ENCODE data around the gene ABCD1.

Gene ABCD1

DNA sequence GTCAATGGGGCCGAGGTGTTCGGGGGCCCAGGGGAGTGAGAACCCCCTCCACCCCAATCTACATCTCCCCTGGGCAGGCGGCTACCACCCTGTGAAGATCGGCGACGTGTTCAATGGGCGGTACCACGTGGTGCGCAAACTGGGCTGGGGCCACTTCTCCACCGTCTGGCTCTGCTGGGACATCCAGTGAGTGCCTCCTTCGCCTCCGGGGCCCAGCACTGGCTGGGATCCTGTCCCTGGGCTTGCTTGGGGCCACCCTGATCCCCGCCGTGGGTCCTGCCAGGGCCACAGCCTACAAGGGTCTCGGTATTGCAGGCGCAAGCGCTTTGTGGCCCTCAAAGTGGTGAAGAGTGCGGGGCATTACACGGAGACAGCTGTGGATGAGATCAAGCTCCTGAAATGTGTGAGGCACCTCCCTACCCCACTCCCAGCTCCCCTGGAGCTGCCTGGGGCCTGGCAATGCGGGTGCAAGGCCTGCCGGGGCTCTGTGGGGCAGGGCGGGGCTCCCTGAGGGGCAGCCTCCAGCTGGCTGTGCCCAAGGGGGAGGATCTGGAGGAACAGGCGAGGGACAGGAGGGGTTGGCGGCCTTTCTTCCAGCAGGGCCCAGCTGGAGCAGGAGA is 56.9 kb downstream of the ABCD1 start:
- DNase-seq (ENCODE audit: extremely low read depth, insufficient read length), result no peak
- H3K36me3 ChIP-seq (ENCODE audit: control insufficient read depth, insufficient read depth, low read length), result no peaks in the 10 kb centered on the region
- TF ChIP-seq CTCF (IDR thresholded peaks at IDR 0.05; ENCODE audit: insufficient read depth, low read length, poor library complexity, severe bottlenecking), result no peak
- H3K4me3 ChIP-seq (replicated peaks; ENCODE audit: low read depth, low read length), result no peak overlapping the region
- no peaks in the 10 kb centered on the region; the same call in 1 of the 2 replicates for H3K27me3 ChIP-seq (replicated peaks; ENCODE audit: control insufficient read depth, insufficient read depth, low read length)

- TF ChIP-seq CTCF (IDR thresholded peaks at IDR 0.05; ENCODE audit: insufficient read depth, low read length, poor library complexity, severe bottlenecking), result no peak
- H3K4me3 ChIP-seq (replicated peaks; ENCODE audit: low read depth, low read length), result no peak overlapping the region
- no peaks in the 10 kb centered on the region; the same call in none of the 2 replicates for H3K36me3 ChIP-seq (ENCODE audit: control insufficient read depth, insufficient read depth, low read length)
- DNase-seq (ENCODE audit: extremely low read depth, insufficient read length), result no peak
- no peaks in the 10 kb centered on the region for H3K27me3 ChIP-seq (replicated peaks; ENCODE audit: control insufficient read depth, insufficient read depth, low read length)
Measured at GRCh38 chrX:153782313-153782712, 57.7 kb downstream of the ABCD1 start.

- no peak for TF ChIP-seq CTCF (IDR thresholded peaks at IDR 0.05; ENCODE audit: insufficient read depth, low read length, poor library complexity, severe bottlenecking)
- DNase-seq (ENCODE audit: extremely low read depth, insufficient read length), result no peak
- no peak overlapping the region for H3K4me3 ChIP-seq (replicated peaks; ENCODE audit: low read depth, low read length)
- no peaks in the 10 kb centered on the region; the same call in none of the 2 replicates for H3K36me3 ChIP-seq (ENCODE audit: control insufficient read depth, insufficient read depth, low read length)
- H3K27me3 ChIP-seq (replicated peaks; ENCODE audit: control insufficient read depth, insufficient read depth, low read length), result no peaks in the 10 kb centered on the region
Measured at GRCh38 chrX:153782871-153783270, 58.2 kb downstream of the ABCD1 start.

DNA sequence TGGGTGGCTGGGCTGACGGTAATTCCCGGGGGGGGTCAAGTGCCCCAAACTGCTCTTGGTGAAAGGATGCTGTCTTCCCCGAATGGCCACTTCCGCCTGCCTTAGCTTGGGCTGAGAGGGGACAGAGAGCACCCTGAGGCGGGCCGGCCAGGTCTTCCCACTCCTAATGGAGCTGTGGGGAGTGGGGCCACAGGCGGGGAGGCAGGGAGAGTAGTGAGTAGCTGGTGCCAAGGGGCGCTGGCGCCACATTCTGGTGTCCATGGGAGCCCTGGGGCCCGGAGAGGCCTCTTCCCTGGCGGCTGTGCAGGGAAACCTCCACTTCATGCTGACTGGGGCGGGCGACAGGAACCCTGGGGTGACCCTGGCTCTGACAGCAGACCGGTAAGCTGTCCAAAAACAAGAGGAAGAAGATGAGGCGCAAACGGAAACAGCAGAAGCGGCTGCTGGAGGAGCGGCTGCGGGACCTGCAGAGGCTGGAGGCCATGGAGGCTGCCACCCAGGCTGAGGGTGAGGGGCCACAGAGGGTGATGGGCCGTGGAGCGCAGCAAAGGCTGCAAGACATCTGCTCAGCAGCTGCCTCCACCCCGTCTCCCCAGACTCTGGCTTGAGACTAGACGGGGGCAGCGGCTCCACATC is 58.8 kb downstream of the ABCD1 start:
- Histone ChIP-seq H3K36me3 (ENCODE audit: control insufficient read depth, insufficient read depth, low read length) (no peaks in the 10 kb centered on the region; the same call in none of the 2 replicates), H3K4me3 (replicated peaks; ENCODE audit: low read depth, low read length) (no peak overlapping the region), H3K27me3 (replicated peaks; ENCODE audit: control insufficient read depth, insufficient read depth, low read length) (no peaks in the 10 kb centered on the region)
- DNase-seq (ENCODE audit: extremely low read depth, insufficient read length), result no peak
- TF ChIP-seq CTCF (IDR thresholded peaks at IDR 0.05; ENCODE audit: insufficient read depth, low read length, poor library complexity, severe bottlenecking), result no peak

- no peak for TF ChIP-seq CTCF (IDR thresholded peaks at IDR 0.05; ENCODE audit: insufficient read depth, low read length, poor library complexity, severe bottlenecking)
- Histone ChIP-seq H3K4me3 (replicated peaks; ENCODE audit: low read depth, low read length) (no peak overlapping the region), H3K36me3 (ENCODE audit: control insufficient read depth, insufficient read depth, low read length) (no peaks in the 10 kb centered on the region; the same call in none of the 2 replicates), H3K27me3 (replicated peaks; ENCODE audit: control insufficient read depth, insufficient read depth, low read length) (no peaks in the 10 kb centered on the region)
- no peak for DNase-seq (ENCODE audit: extremely low read depth, insufficient read length)
Measured at GRCh38 chrX:153784325-153784967, 59.8 kb downstream of the ABCD1 start.
